ENCODE measurements around the gene ENTREP1.

Gene ENTREP1

DNA sequence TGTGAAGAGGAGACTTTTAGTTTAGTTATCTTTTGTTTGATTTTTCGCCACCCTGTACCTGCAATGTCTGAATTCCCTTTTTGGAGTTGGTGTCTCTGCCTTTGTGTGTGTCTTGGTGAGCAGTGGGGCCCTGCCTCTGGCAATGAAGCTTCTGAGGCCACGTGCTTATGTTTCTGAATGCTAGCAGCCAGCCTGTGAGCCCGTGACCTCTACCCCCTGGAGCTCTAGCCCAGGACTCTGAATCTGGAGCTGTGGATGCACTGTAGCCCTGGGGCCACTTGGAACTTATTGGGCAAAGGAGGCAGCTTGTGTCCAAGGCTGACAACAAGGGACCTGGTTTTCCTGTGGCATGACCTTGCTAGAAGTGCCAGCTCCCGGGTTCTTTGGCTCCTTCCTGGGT, 19.4 kb downstream of the ENTREP1 start:
- H3K27me3 ChIP-seq (replicated peaks; ENCODE audit: control insufficient read depth, insufficient read depth, low read length) = no peaks in the 10 kb centered on the region
- TF ChIP-seq, protein P1, sequence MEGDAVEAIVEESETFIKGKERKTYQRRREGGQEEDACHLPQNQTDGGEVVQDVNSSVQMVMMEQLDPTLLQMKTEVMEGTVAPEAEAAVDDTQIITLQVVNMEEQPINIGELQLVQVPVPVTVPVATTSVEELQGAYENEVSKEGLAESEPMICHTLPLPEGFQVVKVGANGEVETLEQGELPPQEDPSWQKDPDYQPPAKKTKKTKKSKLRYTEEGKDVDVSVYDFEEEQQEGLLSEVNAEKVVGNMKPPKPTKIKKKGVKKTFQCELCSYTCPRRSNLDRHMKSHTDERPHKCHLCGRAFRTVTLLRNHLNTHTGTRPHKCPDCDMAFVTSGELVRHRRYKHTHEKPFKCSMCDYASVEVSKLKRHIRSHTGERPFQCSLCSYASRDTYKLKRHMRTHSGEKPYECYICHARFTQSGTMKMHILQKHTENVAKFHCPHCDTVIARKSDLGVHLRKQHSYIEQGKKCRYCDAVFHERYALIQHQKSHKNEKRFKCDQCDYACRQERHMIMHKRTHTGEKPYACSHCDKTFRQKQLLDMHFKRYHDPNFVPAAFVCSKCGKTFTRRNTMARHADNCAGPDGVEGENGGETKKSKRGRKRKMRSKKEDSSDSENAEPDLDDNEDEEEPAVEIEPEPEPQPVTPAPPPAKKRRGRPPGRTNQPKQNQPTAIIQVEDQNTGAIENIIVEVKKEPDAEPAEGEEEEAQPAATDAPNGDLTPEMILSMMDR (IDR thresholded peaks at IDR 0.05; ENCODE audit: insufficient read depth, low read length, poor library complexity, severe bottlenecking) = no peak

DNA sequence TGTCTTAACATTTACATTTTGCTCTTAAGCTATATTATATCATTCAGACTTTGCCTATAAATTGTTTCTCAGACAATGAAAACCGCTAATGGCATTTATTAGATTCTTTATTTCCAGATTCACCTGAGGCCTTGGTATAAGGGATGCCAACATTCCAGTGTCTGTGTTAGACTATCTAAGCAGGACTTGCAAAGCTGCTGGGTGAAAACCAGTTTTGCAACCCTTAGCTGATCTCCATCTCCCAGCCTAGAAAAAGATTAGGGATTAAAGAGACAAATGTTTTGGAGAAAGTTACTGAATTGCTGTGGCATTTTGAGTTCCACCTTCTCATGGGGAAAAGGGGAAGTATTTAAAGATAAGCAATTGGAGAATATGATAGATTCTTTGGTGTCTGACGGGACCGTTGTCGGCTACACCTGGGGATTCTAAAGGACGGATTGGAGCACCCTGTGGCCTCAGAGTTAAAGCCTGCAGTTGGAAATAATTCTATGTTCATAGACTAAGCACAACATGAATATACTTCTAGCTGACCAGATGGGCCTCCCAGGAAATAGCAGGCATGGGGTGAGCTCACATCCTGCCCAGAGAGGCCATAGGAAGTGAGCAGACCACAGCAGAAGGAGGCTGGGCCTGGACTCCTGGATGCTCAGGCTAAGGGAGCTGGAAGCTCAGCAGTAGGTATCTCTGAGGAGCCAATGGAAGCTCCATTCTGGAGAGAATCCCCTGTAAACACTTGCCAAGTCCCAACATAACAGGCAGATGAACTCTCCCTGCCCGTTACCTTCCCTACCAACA, 21.8 kb downstream of the ENTREP1 start:
- TF ChIP-seq, protein P1 (IDR thresholded peaks at IDR 0.05; ENCODE audit: insufficient read depth, low read length, poor library complexity, severe bottlenecking) = no peak
- H3K36me3 ChIP-seq (ENCODE audit: control insufficient read depth, insufficient read depth, low read length) = no peaks in the 10 kb centered on the region
- H3K4me3 ChIP-seq (replicated peaks; ENCODE audit: low read depth, low read length) = no peak overlapping the region
- no peaks in the 10 kb centered on the region for H3K27me3 ChIP-seq (replicated peaks; ENCODE audit: control insufficient read depth, insufficient read depth, low read length)
- no peak for DNase-seq (ENCODE audit: extremely low read depth, insufficient read length)

More for the DNA sequence above, 19.4 kb downstream of the ENTREP1 start:
- DNase-seq (ENCODE audit: extremely low read depth, insufficient read length) = no peak
- Histone ChIP-seq H3K4me3 (replicated peaks; ENCODE audit: low read depth, low read length) (no peak overlapping the region), H3K36me3 (ENCODE audit: control insufficient read depth, insufficient read depth, low read length) (no peaks in the 10 kb centered on the region)

GRCh38 chr9:69347607-69348006, 22.6 kb downstream of the ENTREP1 start:
- no peak for DNase-seq (ENCODE audit: extremely low read depth, insufficient read length)
- TF ChIP-seq, protein P1 (IDR thresholded peaks at IDR 0.05; ENCODE audit: insufficient read depth, low read length, poor library complexity, severe bottlenecking) = no peak
- H3K27me3 ChIP-seq (replicated peaks; ENCODE audit: control insufficient read depth, insufficient read depth, low read length) = no peaks in the 10 kb centered on the region
- no peaks in the 10 kb centered on the region for H3K36me3 ChIP-seq (ENCODE audit: control insufficient read depth, insufficient read depth, low read length)
- H3K4me3 ChIP-seq (replicated peaks; ENCODE audit: low read depth, low read length) = no peak overlapping the region

DNA sequence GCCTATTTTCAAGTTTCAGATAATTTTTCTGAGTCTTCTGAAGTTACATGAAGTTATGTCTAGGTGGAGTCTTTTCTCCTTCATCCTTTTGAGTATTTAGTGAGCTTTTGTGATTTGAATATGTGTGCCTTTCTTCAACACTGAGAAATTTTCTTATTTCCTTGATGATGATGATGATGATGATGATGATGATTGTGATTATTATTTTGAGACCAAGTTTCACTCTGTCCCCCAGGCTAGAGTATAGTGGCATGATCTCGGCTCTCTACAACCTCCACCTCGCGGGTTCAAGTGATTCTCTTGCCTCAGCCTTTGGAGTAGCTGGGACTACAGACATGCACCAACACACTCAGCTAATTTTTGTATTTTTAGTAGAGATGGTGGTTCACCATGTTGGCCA, 26.2 kb downstream of the ENTREP1 start:
- no peaks in the 10 kb centered on the region for H3K36me3 ChIP-seq (ENCODE audit: control insufficient read depth, insufficient read depth, low read length)
- DNase-seq (ENCODE audit: extremely low read depth, insufficient read length) = no peak
- no peaks in the 10 kb centered on the region for H3K27me3 ChIP-seq (replicated peaks; ENCODE audit: control insufficient read depth, insufficient read depth, low read length)
- no peak overlapping the region for H3K4me3 ChIP-seq (replicated peaks; ENCODE audit: low read depth, low read length)
- TF ChIP-seq, protein P1 (IDR thresholded peaks at IDR 0.05; ENCODE audit: insufficient read depth, low read length, poor library complexity, severe bottlenecking) = no peak

- no peaks in the 10 kb centered on the region for H3K36me3 ChIP-seq (ENCODE audit: control insufficient read depth, insufficient read depth, low read length)
- TF ChIP-seq, protein P1 (IDR thresholded peaks at IDR 0.05; ENCODE audit: insufficient read depth, low read length, poor library complexity, severe bottlenecking) = no peak
- no peaks in the 10 kb centered on the region; the same call in 1 of the 2 replicates for H3K27me3 ChIP-seq (replicated peaks; ENCODE audit: control insufficient read depth, insufficient read depth, low read length)
- no peak overlapping the region for H3K4me3 ChIP-seq (replicated peaks; ENCODE audit: low read depth, low read length)
- DNase-seq (ENCODE audit: extremely low read depth, insufficient read length) = no peak
These were observed 30.2 kb downstream of the ENTREP1 start for GRCh38 chr9:69355232-69355631.

Data from GM06990 (cell line).